RWPE2 (cell line): Measurements from ENCODE around the gene TP53I13.

Source experiments
- ATAC-seq: fragments of 200-7000 bp; cut with Tn5 transposase; 3 replicates; pipeline ENCODE4 v1.9.1; 2021; ENCODE audit warnings: low read depth
- DNase-seq: peaks from one replicate; pipeline ENCODE4 v3.0.0-alpha.2; 2020; ENCODE audit warnings: low spot score
- H3K27ac ChIP-seq: fragments of 450-650 bp; 2 replicates; pipeline ENCODE4 v1.5.1; 2017; ENCODE audit warnings: mild to moderate bottlenecking; ENCODE audit not compliant: poor library complexity, severe bottlenecking
- H3K27me3 ChIP-seq: fragments of 250-450 bp; sonication (Bioruptor Pico); 2 replicates; pipeline ENCODE4 v1.5.1; 2021; ENCODE audit warnings: mild to moderate bottlenecking, moderate library complexity; ENCODE audit not compliant: insufficient read depth, poor library complexity, severe bottlenecking
- H3K36me3 ChIP-seq: fragments of 250-450 bp; sonication (Bioruptor Pico); 2 replicates; pipeline ENCODE4 v1.5.1; 2020; ENCODE audit warnings: low read depth, mild to moderate bottlenecking, moderate library complexity
- H3K4me1 ChIP-seq: fragments of 250-450 bp; sonication (Bioruptor Pico); 2 replicates; pipeline ENCODE4 v1.5.1; 2021; ENCODE audit warnings: mild to moderate bottlenecking, moderate library complexity; ENCODE audit not compliant: insufficient read depth, poor library complexity, severe bottlenecking
- H3K4me3 ChIP-seq: fragments of 250-450 bp; sonication (Bioruptor Pico); 2 replicates; pipeline ENCODE4 v1.5.1; 2021; ENCODE audit warnings: mild to moderate bottlenecking, moderate library complexity; ENCODE audit not compliant: severe bottlenecking
- H3K9me3 ChIP-seq: fragments of 250-450 bp; sonication (Bioruptor Pico); 2 replicates; pipeline ENCODE4 v1.5.1; 2021; ENCODE audit warnings: mild to moderate bottlenecking, moderate library complexity; ENCODE audit not compliant: severe bottlenecking
- CTCF ChIP-seq: fragments of 450-650 bp; IDR thresholded peaks from one replicate; pipeline ENCODE4 v1.5.1; 2017; ENCODE audit warnings: mild to moderate bottlenecking, moderate library complexity; ENCODE audit not compliant: poor library complexity, severe bottlenecking

The TP53I13 gene

GRCh38 chr17:29581583-29582253 is 13.2 kb downstream of the TP53I13 start:
- H3K4me3 ChIP-seq, result no peak overlapping the region
- peaks cover 4% of the 10 kb centered on the region for H3K9me3 ChIP-seq
- no peak for TF ChIP-seq CTCF
- ATAC-seq (peak; percentile 33), DNase-seq (peak; percentile 86)
- peak overlapping the region; percentile 80 for H3K27ac ChIP-seq
- peaks cover 65% of the 10 kb centered on the region for H3K36me3 ChIP-seq
- H3K27me3 ChIP-seq, result no peaks in the 10 kb centered on the region
- peaks cover 42% of the 10 kb centered on the region for H3K4me1 ChIP-seq

- no peak for DNase-seq
- TF ChIP-seq CTCF, result no peak
- peaks cover 4% of the 10 kb centered on the region for H3K9me3 ChIP-seq
- H3K27me3 ChIP-seq, result no peaks in the 10 kb centered on the region
- H3K36me3 ChIP-seq, result peaks cover 59% of the 10 kb centered on the region
- no peak overlapping the region for H3K4me3 ChIP-seq
- H3K27ac ChIP-seq, result peak overlapping the region; percentile 80
- peaks cover 46% of the 10 kb centered on the region for H3K4me1 ChIP-seq
- no peak for ATAC-seq
These were observed 13.8 kb downstream of the TP53I13 start for GRCh38 chr17:29582254-29582765.

- Histone ChIP-seq H3K27ac (peak overlapping the region; percentile 80), H3K27me3 (no peaks in the 10 kb centered on the region), H3K4me1 (peaks cover 50% of the 10 kb centered on the region), H3K4me3 (no peak overlapping the region), H3K36me3 (peaks cover 55% of the 10 kb centered on the region), H3K9me3 (peaks cover 4% of the 10 kb centered on the region)
- TF ChIP-seq CTCF, result no peak
- DNase-seq (no peak), ATAC-seq (no peak)
These were observed 14.3 kb downstream of the TP53I13 start for GRCh38 chr17:29582772-29583171.

- DNase-seq, result peak; percentile 96
- Histone ChIP-seq H3K9me3 (peaks cover 4% of the 10 kb centered on the region), H3K4me3 (no peak overlapping the region), H3K36me3 (peaks cover 47% of the 10 kb centered on the region), H3K4me1 (peaks cover 53% of the 10 kb centered on the region), H3K27me3 (no peaks in the 10 kb centered on the region), H3K27ac (peak overlapping the region; percentile 80)
- no peak for TF ChIP-seq CTCF
- peak; percentile 66 for ATAC-seq
These were observed 15.1 kb downstream of the TP53I13 start for GRCh38 chr17:29583324-29584248.
